ENCODE measurements around the gene WDR64.

- TF ChIP-seq EP300 (IDR thresholded peaks at IDR 0.05) = no peak
- TF ChIP-seq CTCF (IDR thresholded peaks at IDR 0.05) = no peak
These were observed 36.8 kb upstream of the WDR64 start for GRCh38 chr1:241615043-241615974.
